OCI-LY7 (cell line): ENCODE results near the gene CEP290. TPM values are rescaled to one million over a fixed set of nuclear protein-coding genes. Genes with fewer than 3 reads are reported as not detected.

ENCODE experiments used
- BruUV-seq: library from RNA; stranded (reverse); fragments of 400-500 nt; replicated peaks from 2 replicates; lab custom pipeline; 2021; lab: Mats Ljungman, UMichigan
- CTCF ChIA-PET: fragments of 300-600 bp; sonication (Branson Sonifier 250); formaldehyde crosslinking; loops from one replicate; lab custom pipeline; 2022; ENCODE audit warnings: antibody characterized with exemption; ENCODE audit not compliant: unreplicated experiment; lab: Charles Lee
- POLR2A ChIA-PET: fragments of 300-600 bp; sonication (Branson Sonifier 250); formaldehyde crosslinking; loops from one replicate; lab custom pipeline; 2022; ENCODE audit warnings: antibody characterized with exemption; lab: Charles Lee
- DNase-seq: peaks from one replicate; pipeline ENCODE4 v3.0.0-alpha.2; 2015; ENCODE audit warnings: low spot score
- H2AFZ ChIP-seq: fragments of 200-600 bp; sonication (generic), shearing (Covaris generic); 2 replicates; pipeline ENCODE4 v1.6.1; 2014; ENCODE audit warnings: mild to moderate bottlenecking, antibody characterized with exemption, low read length, moderate library complexity
- H3K27ac ChIP-seq: fragments of 200-600 bp; sonication (generic); 2 replicates; pipeline ENCODE4 v1.5.1; 2014; ENCODE audit warnings: mixed run types, low read depth, mild to moderate bottlenecking, moderate library complexity, low read length, inconsistent platforms; ENCODE audit not compliant: poor library complexity, severe bottlenecking
- H3K36me3 ChIP-seq: fragments of 200-600 bp; sonication (generic); 2 replicates; pipeline ENCODE4 v1.6.1; 2014; ENCODE audit warnings: mild to moderate bottlenecking, antibody characterized with exemption, low read length, moderate library complexity, mixed read lengths; ENCODE audit not compliant: insufficient read depth
- H3K4me1 ChIP-seq: fragments of 200-600 bp; sonication (generic); 2 replicates; pipeline ENCODE4 v1.5.1; 2014; ENCODE audit warnings: mild to moderate bottlenecking, low read length; ENCODE audit not compliant: insufficient read depth, poor library complexity, severe bottlenecking
- H3K4me2 ChIP-seq: fragments of 200-600 bp; sonication (generic); 2 replicates; pipeline ENCODE4 v1.6.1; 2014; ENCODE audit warnings: mild to moderate bottlenecking, low read length
- H3K4me3 ChIP-seq: fragments of 200-600 bp; sonication (generic); 2 replicates; pipeline ENCODE4 v1.5.1; 2014; ENCODE audit warnings: mild to moderate bottlenecking, low read depth, low read length; ENCODE audit not compliant: poor library complexity, severe bottlenecking
- H3K79me2 ChIP-seq: fragments of 200-600 bp; sonication (generic); 2 replicates; pipeline ENCODE4 v1.6.1; 2016; ENCODE audit warnings: low read depth, mild to moderate bottlenecking, low read length, moderate library complexity, mixed read lengths; ENCODE audit not compliant: insufficient read depth
- H3K9me2 ChIP-seq: fragments of 200-600 bp; sonication (generic); 2 replicates; pipeline ENCODE4 v1.6.1; 2016; ENCODE audit warnings: mild to moderate bottlenecking, low read length, mixed read lengths; ENCODE audit not compliant: insufficient read depth
- H3K9me3 ChIP-seq: fragments of 200-600 bp; sonication (generic); 2 replicates; pipeline ENCODE4 v1.6.1; 2014; ENCODE audit warnings: mild to moderate bottlenecking, mixed run types, low read length, mixed read lengths
- H4K20me1 ChIP-seq: fragments of 200-600 bp; sonication (generic); 2 replicates; pipeline ENCODE4 v1.6.1; 2014; ENCODE audit warnings: mild to moderate bottlenecking, antibody characterized with exemption, low read length, moderate library complexity, mixed read lengths; ENCODE audit not compliant: insufficient read depth
- CTCF ChIP-seq: fragments of 200-600 bp; sonication (generic); conservative IDR thresholded peaks from 2 replicates; pipeline ENCODE4 v1.5.1; 2014; ENCODE audit warnings: mild to moderate bottlenecking, antibody characterized with exemption, low read length, moderate library complexity, mixed read lengths
- EZH2phosphoT487 ChIP-seq: fragments of 200-600 bp; sonication (generic); IDR thresholded peaks from 2 replicates; pipeline ENCODE4 v1.6.1; 2018; ENCODE audit warnings: low read depth, borderline replicate concordance, mild to moderate bottlenecking, mixed run types, antibody characterized with exemption, low read length, moderate library complexity, mixed read lengths
- intact Hi-C: fragments of 100-400 bp; cut with micrococcal nuclease; formaldehyde crosslinking; loops from one replicate; pipeline ENCODE4 v1.10.0; 2022; ENCODE audit not compliant: unreplicated experiment
- total RNA-seq, 2 experiments: library from RNA; depleted of rRNA in 1 of 2; stranded (reverse); fragments of >200 nt in 1 of 2; shearing (Covaris generic) in 1 of 2; gene quantifications; 2 replicates each; pipeline ENCODE4 v1.2.3, GENCODE V29; 2014 to 2022

Gene CEP290
- total RNA-seq, 2 experiments from 2014 or later = 12.6 to 22.4 TPM

- no peak for DNase-seq
- Histone ChIP-seq H3K4me1 (peaks cover 33% of the 10 kb centered on the region), H2AFZ (no peak overlapping the region), H3K4me3 (no peak overlapping the region), H4K20me1 (0 out of 2 replicates have a peak, but pooled peaks cover 4% of the 10 kb centered on the region), H3K79me2 (peaks cover 32% of the 10 kb centered on the region; the same call in 1 of the 2 replicates), H3K27ac (no peak overlapping the region), H3K36me3 (peaks cover 7% of the 10 kb centered on the region; the same call in 1 of the 2 replicates), H3K9me2 (no peaks in the 10 kb centered on the region), H3K9me3 (no peaks in the 10 kb centered on the region), H3K4me2 (no peak overlapping the region)
- BruUV-seq = no TSS peak
- TF ChIP-seq EZH2phosphoT487 (no peak), CTCF (no peak)
- ChIA-PET POLR2A (interaction anchor here (0.7 to 1.3 kb wide), 2 partner anchors 8 to 955 kb away, joined by 3 to 4 read pairs; no protein-coding TSS in a partner anchor), CTCF (no interaction called here)
- intact Hi-C loops = loop anchor here (5.0 kb wide), 1 partner anchor 1382 kb away; the partner anchor contains the start of gene POC1B
Observed at GRCh38 chr12:88144546-88145468, 2.9 kb upstream of the CEP290 start.

GRCh38 chr12:88144037-88144436 lies 2.1 kb upstream of the CEP290 start:
- no TSS peak for BruUV-seq

More at GRCh38 chr12:88144037-88144436, 2.1 kb upstream of the CEP290 start:
- no peak overlapping the region for H3K27ac ChIP-seq
- DNase-seq = no peak
- TF ChIP-seq CTCF (no peak), EZH2phosphoT487 (no peak)
- intact Hi-C loops = loop anchor here (5.0 kb wide), 1 partner anchor 1383 kb away; the partner anchor contains the start of gene POC1B
- 0 out of 2 replicates have a peak, but pooled peaks cover 4% of the 10 kb centered on the region for H4K20me1 ChIP-seq
- no peak overlapping the region for H2AFZ ChIP-seq
- peaks cover 33% of the 10 kb centered on the region for H3K4me1 ChIP-seq
- CTCF ChIA-PET = no interaction called here
- H3K9me2 ChIP-seq = no peaks in the 10 kb centered on the region
- peak overlapping the region; percentile 65 for H3K4me2 ChIP-seq
- no peaks in the 10 kb centered on the region for H3K9me3 ChIP-seq
- H3K4me3 ChIP-seq = no peak overlapping the region
- H3K79me2 ChIP-seq = peaks cover 32% of the 10 kb centered on the region; the same call in 1 of the 2 replicates
- POLR2A ChIA-PET = interaction anchor here (0.7 kb wide), 1 partner anchor 956 kb away, joined by 3 read pairs; no protein-coding TSS in a partner anchor
- peaks cover 11% of the 10 kb centered on the region; the same call in 1 of the 2 replicates for H3K36me3 ChIP-seq
